ENCODE data around the gene CSF3. TPM values are rescaled to one million over a fixed set of nuclear protein-coding genes. Genes with fewer than 3 reads are reported as not detected.
A peak's percentile ranks its signal among the peaks of the same experiment; 100 is the strongest.

CSF3 gene
- total RNA-seq, 2 donors from 2014 or later, result 0.69 to 15.3 TPM

- intact Hi-C loops (cut with DNase I), result no loop called here
- peak; percentile 90 for DNase-seq (ENCODE audit: low spot score)
Observed at GRCh38 chr17:40038882-40039513, 23.8 kb downstream of the CSF3 start.

- intact Hi-C loops (cut with DNase I), result no loop called here
- DNase-seq (ENCODE audit: low spot score), result no peak
Observed at GRCh38 chr17:40041196-40041595, 26.0 kb downstream of the CSF3 start.

- intact Hi-C loops (cut with DNase I), result no loop called here
- no peak for DNase-seq (ENCODE audit: low spot score)
Observed at GRCh38 chr17:40056379-40057015, 41.3 kb downstream of the CSF3 start.

- no peak for DNase-seq (ENCODE audit: low spot score)
- intact Hi-C loops (cut with DNase I), result no loop called here
Observed at GRCh38 chr17:40058186-40058784, 43.0 kb downstream of the CSF3 start.

- no peak for DNase-seq (ENCODE audit: low spot score)
- intact Hi-C loops (cut with DNase I), result no loop called here
Observed at GRCh38 chr17:40058865-40059264, 43.6 kb downstream of the CSF3 start.

GRCh38 chr17:40059729-40060475, 44.7 kb downstream of the CSF3 start:
- DNase-seq (ENCODE audit: low spot score), result no peak
- intact Hi-C loops (cut with DNase I), result loop anchor here in 1 of 2 donors (10.0 kb wide), 1 partner anchor 55 kb away; no protein-coding TSS in a partner anchor

GRCh38 chr17:40060887-40061608, 45.8 kb downstream of the CSF3 start:
- intact Hi-C loops (cut with DNase I), result loop anchor here in 1 of 2 donors (10.0 kb wide), 1 partner anchor 54 kb away; no protein-coding TSS in a partner anchor
- peak; percentile 57 for DNase-seq (ENCODE audit: low spot score)

GRCh38 chr17:40061609-40062038, 46.4 kb downstream of the CSF3 start:
- intact Hi-C loops (cut with DNase I), result loop anchor here in 1 of 2 donors (10.0 kb wide), 1 partner anchor 53 kb away; no protein-coding TSS in a partner anchor
- DNase-seq (ENCODE audit: low spot score), result peak; percentile 53

- DNase-seq (ENCODE audit: low spot score), result peak; percentile 88
- intact Hi-C loops (cut with DNase I), result loop anchor here in 1 of 2 donors (10.0 kb wide), 1 partner anchor 52 kb away; no protein-coding TSS in a partner anchor
Observed at GRCh38 chr17:40062329-40063186, 47.3 kb downstream of the CSF3 start, which contains the start of gene THRA. TSS of gene THRA (plus strand) at chr17:40062965. CDS start at chr17:40074489, 11,524 bp downstream.

GRCh38 chr17:40063187-40063771, 48.0 kb downstream of the CSF3 start:
- DNase-seq (ENCODE audit: low spot score), result peak; percentile 88
- intact Hi-C loops (cut with DNase I), result loop anchor here in 1 of 2 donors (10.0 kb wide), 1 partner anchor 52 kb away; no protein-coding TSS in a partner anchor

- intact Hi-C loops (cut with DNase I), result loop anchor here in 1 of 2 donors (10.0 kb wide), 1 partner anchor 51 kb away; no protein-coding TSS in a partner anchor
- peak; percentile 53 for DNase-seq (ENCODE audit: low spot score)
Observed at GRCh38 chr17:40063901-40064531, 48.8 kb downstream of the CSF3 start.

GRCh38 chr17:40064971-40065768, 49.9 kb downstream of the CSF3 start:
- intact Hi-C loops (cut with DNase I), result loop anchor here in 1 of 2 donors (10.0 kb wide), 1 partner anchor 50 kb away; no protein-coding TSS in a partner anchor
- peak; percentile 62 for DNase-seq (ENCODE audit: low spot score)

GRCh38 chr17:40065769-40066510, 50.7 kb downstream of the CSF3 start:
- intact Hi-C loops (cut with DNase I), result loop anchor here in 1 of 2 donors (10.0 kb wide), 1 partner anchor 49 kb away; no protein-coding TSS in a partner anchor
- DNase-seq (ENCODE audit: low spot score), result peak; percentile 72

Measured in posterior vena cava (tissue), 2 donors.